Effector memory CD4-positive, alpha-beta T cell (primary cell): Measurements from ENCODE around the gene RORC.

Source experiments
- DNase-seq, 3 donors: peaks; one replicate each; pipeline ENCODE4 v3.0.0-alpha.2; 2020
- H3K27ac ChIP-seq: 2 replicates; pipeline ENCODE4 v1.7.0; 2013; ENCODE audit warnings: mild to moderate bottlenecking, low read length, moderate library complexity; ENCODE audit not compliant: insufficient read depth, poor library complexity, severe bottlenecking
- H3K27me3 ChIP-seq: replicated peaks from 2 replicates; pipeline ENCODE4 v1.7.0; 2013; ENCODE audit warnings: mild to moderate bottlenecking, low read length; ENCODE audit not compliant: insufficient read depth, control insufficient read depth, poor library complexity, severe bottlenecking
- H3K36me3 ChIP-seq: 2 replicates; pipeline ENCODE4 v1.7.0; 2013; ENCODE audit warnings: mild to moderate bottlenecking, low read length, moderate library complexity; ENCODE audit not compliant: control insufficient read depth, insufficient read depth
- H3K4me1 ChIP-seq: 2 replicates; pipeline ENCODE4 v1.7.0; 2013; ENCODE audit warnings: low read length, mild to moderate bottlenecking; ENCODE audit not compliant: control insufficient read depth, insufficient read depth, poor library complexity, severe bottlenecking
- H3K4me3 ChIP-seq: 2 replicates; pipeline ENCODE4 v1.7.0; 2013; ENCODE audit warnings: low read length, low read depth, mild to moderate bottlenecking; ENCODE audit not compliant: insufficient read depth, poor library complexity, severe bottlenecking
- H3K9me3 ChIP-seq: 2 replicates; pipeline ENCODE4 v1.7.0; 2013; ENCODE audit warnings: mild to moderate bottlenecking, low read length, moderate library complexity; ENCODE audit not compliant: control insufficient read depth

Gene RORC

DNA sequence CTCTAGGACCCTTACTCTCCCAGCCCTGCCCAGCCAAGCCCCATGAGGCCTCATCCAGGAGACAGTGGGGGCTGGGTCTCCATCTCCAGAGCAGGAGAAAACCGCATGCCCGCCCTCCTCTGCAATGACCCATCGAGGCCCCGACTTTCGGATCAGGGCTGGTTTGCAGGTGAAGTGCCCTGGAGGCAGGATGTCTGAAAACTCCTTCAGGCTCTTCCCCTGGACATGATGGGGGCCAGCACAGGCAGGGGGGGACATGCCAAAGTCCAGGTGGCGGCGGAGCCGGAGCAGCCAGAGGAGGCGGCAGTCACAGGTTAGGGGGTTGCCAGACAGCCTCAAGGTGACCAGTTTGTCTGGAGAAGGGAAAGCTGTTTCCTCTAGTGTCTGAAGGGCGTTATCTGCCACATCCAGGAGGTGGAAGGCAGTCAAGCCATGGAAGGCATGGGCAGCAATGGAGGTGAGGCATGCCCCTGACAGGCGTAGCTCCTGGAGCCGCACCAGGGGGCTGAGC, 30.2 kb downstream of the RORC start:
- H3K4me1 ChIP-seq, result peaks cover 8% of the 10 kb centered on the region
- H3K27ac ChIP-seq, result no peak overlapping the region
- H3K36me3 ChIP-seq, result no peaks in the 10 kb centered on the region
- no peaks in the 10 kb centered on the region for H3K27me3 ChIP-seq
- H3K9me3 ChIP-seq, result no peaks in the 10 kb centered on the region
- DNase-seq, result no peak
- no peak overlapping the region for H3K4me3 ChIP-seq

GRCh38 chr1:151800830-151801229, 30.8 kb downstream of the RORC start:
- Histone ChIP-seq H3K4me3 (no peak overlapping the region), H3K27ac (no peak overlapping the region), H3K4me1 (peaks cover 8% of the 10 kb centered on the region), H3K36me3 (no peaks in the 10 kb centered on the region), H3K9me3 (no peaks in the 10 kb centered on the region), H3K27me3 (no peaks in the 10 kb centered on the region)
- DNase-seq, result no peak

DNA sequence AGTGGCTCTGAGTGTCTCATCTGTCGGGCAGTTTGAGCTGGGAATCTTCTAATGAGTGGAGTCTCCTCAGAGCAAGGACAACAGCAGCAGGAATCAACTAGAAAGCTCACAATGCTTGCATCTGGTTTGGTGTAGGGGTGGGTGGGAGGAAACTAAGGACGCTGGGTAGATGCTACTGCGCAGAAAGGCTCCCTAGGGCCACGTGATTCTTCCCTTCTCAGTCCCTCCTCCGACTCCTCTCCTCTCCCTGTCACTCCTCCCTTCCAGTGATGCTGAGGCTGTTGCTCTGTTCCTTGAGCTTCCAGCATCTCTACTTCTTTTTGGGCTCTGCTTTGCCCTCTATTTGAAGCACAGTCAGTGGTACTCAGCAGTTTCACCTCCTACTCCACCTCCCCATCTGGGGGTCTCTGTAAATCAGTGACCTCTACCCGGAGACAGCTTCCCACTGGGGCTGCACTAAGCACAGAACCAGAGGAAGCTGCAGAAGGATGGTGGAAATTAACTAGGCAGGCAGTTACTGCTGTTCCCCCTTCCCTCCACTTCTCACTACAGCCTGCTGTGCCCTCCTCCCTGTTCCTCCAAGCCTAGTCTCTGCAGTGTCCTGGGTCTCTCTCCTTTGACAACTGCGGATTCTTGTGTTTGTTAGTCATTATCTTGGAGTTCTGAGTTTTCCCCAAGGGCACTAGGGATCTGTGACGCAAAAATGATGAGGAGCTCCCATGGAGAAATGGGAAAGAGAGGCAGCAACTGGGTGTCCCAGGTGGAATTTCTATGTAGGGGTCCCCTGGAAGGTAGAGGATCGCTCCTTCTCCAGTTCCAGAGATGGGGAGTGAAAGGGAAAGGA, 32.2 kb downstream of the RORC start:
- no peak overlapping the region for H3K4me3 ChIP-seq
- no peaks in the 10 kb centered on the region for H3K36me3 ChIP-seq
- H3K9me3 ChIP-seq, result no peaks in the 10 kb centered on the region
- peaks cover 8% of the 10 kb centered on the region for H3K4me1 ChIP-seq
- no peak for DNase-seq
- no peak overlapping the region for H3K27ac ChIP-seq
- no peaks in the 10 kb centered on the region for H3K27me3 ChIP-seq

DNA sequence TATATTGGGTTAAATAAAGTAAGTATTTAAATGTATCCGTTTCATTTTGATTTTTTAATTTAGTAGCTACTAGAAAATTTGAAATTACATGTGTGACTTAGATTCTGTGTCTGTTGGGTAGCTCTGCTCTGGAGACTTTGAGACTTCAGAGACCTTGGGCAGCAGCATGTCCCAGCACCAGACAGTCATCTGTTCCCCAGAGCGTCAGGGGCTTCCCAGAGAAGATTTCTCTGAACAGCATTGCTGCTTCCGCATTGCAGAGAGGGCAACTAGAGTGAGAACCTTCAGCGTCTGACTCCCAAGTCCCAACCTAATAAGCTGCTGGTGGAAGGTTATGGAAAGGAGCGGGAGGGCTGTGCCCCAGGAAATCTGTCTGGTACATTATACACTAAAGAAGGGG, 33.0 kb downstream of the RORC start:
- no peak overlapping the region for H3K4me3 ChIP-seq
- H3K27ac ChIP-seq, result no peak overlapping the region
- no peaks in the 10 kb centered on the region for H3K9me3 ChIP-seq
- H3K4me1 ChIP-seq, result peaks cover 8% of the 10 kb centered on the region
- H3K36me3 ChIP-seq, result no peaks in the 10 kb centered on the region
- DNase-seq, result no peak
- no peaks in the 10 kb centered on the region for H3K27me3 ChIP-seq

DNA sequence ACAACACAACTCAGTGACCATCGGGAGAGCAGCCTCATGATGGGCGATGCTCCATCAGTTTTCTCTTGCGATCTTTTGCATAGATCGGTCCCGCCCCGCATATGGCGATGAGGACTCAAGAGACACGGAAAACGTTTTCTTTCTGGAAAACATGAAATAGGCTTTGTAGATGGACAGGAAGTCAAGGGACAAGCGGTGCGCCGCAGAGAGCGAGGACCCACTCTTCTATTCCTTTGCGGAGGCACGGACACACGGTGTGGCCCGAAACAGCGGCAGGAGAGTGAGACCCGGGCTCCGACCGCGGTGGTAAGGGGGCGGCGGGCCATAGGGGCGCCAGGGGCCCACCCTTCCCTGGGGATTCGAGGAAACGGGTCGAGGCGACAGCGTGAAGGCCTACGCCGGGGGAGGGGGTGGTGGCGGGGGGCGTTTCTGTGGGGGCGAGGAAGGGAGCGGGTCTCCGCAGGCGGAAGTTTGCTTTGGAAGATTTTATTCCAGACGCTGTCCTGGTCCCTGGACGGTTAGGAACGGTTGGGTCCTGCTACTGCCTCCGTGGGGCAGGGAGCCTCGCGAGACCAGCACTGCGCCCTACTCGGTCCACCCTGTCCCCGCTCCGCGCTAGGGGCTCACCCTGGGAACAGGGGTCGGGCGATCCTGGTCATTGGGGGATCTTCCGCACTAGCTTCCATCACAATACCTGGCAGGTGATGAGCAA, 40.5 kb downstream of the RORC start:
- H3K27ac ChIP-seq, result peak overlapping the region; percentile 46
- peak overlapping the region; percentile 90 for H3K4me3 ChIP-seq
- no peaks in the 10 kb centered on the region for H3K9me3 ChIP-seq
- DNase-seq, result peak in 1 of 3 donors; percentile 11
- H3K36me3 ChIP-seq, result no peaks in the 10 kb centered on the region
- H3K27me3 ChIP-seq, result no peaks in the 10 kb centered on the region
- peaks cover 11% of the 10 kb centered on the region for H3K4me1 ChIP-seq

- DNase-seq, result peak; percentile 97 to 98 (median 97)
- Histone ChIP-seq H3K4me1 (peaks cover 11% of the 10 kb centered on the region), H3K27ac (peak within 1 kb of the TSS; percentile 46), H3K4me3 (peak within 1 kb of the TSS; percentile 90), H3K36me3 (no peaks in the 10 kb centered on the region), H3K9me3 (no peaks in the 10 kb centered on the region), H3K27me3 (no peaks in the 10 kb centered on the region)
These were observed 41.3 kb downstream of the RORC start, which contains the start of gene TDRKH for GRCh38 chr1:151790071-151790939. Gene TDRKH, minus strand, starts transcription at chr1:151790500. Its CDS starts 7,478 bp downstream, at chr1:151783022.

- Histone ChIP-seq H3K4me3 (no peak overlapping the region), H3K27me3 (no peaks in the 10 kb centered on the region), H3K9me3 (no peaks in the 10 kb centered on the region), H3K4me1 (peaks cover 11% of the 10 kb centered on the region), H3K27ac (no peak overlapping the region), H3K36me3 (no peaks in the 10 kb centered on the region)
- DNase-seq, result no peak
These were observed 43.9 kb downstream of the RORC start for GRCh38 chr1:151787689-151788088.

GRCh38 chr1:151783796-151784195, 47.8 kb downstream of the RORC start:
- Histone ChIP-seq H3K36me3 (peaks cover 29% of the 10 kb centered on the region), H3K4me1 (no peaks in the 10 kb centered on the region), H3K27ac (no peak overlapping the region), H3K27me3 (no peaks in the 10 kb centered on the region), H3K4me3 (no peak overlapping the region), H3K9me3 (no peaks in the 10 kb centered on the region)
- DNase-seq, result no peak

DNA sequence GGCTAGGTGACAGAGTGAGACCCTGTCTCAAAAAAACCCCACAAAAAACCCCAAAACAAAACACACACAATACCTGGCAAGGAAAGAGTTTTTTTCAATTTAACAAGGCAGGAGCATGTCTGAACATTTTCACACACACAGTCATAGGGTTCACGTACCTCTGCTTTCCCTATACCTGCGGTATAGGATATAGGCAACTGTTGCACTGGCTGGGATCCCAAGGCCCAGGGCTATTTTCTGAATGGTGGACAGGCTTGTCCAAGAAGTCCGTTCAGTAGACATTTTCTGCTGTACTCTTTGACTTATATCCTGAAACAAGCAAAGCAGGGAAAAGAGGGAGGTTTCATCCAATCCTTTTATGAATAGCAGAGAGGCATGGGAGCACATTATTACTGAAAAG, 48.9 kb downstream of the RORC start:
- Histone ChIP-seq H3K4me1 (no peaks in the 10 kb centered on the region), H3K36me3 (peaks cover 39% of the 10 kb centered on the region), H3K4me3 (no peak overlapping the region), H3K27me3 (no peaks in the 10 kb centered on the region), H3K9me3 (no peaks in the 10 kb centered on the region), H3K27ac (no peak overlapping the region)
- no peak for DNase-seq
